Testis (tissue), 2 donors: ENCODE results near the gene FGGY.
"Not testable (repeated sequence)": the region's sequence is repeated elsewhere in the genome, so short reads cannot be mapped to it uniquely, and the experiment has no call there.

ENCODE experiments used
- CTCF ChIP-seq, 3 experiments: fragments of 450-650 bp in 2 of 3; fragments of 200-600 bp in 1 of 3; sonication (generic) in 1 of 3; IDR thresholded peaks; one replicate each; pipeline ENCODE4 v1.5.1; 2016 to 2019; ENCODE audit warnings: antibody characterized with exemption in 3 of 3, mild to moderate bottlenecking in 2 of 3, moderate library complexity in 1 of 3
- POLR2A ChIP-seq: fragments of 450-650 bp; IDR thresholded peaks from one replicate; pipeline ENCODE4 v1.6.1; 2017; ENCODE audit warnings: antibody characterized with exemption, mild to moderate bottlenecking, moderate library complexity

GRCh38 chr1:59354239-59354638, 57.3 kb downstream of the FGGY start:
- not testable (repeated sequence) for TF ChIP-seq CTCF (IDR thresholded peaks at IDR 0.05); POLR2A
